HEK293 (cell line): ENCODE results near the gene C7orf57.

Source experiments
- ATF2 ChIP-seq: fragments of 450-650 bp; formaldehyde crosslinking; IDR thresholded peaks from 2 replicates; pipeline ENCODE4 v1.5.1; 2016; ENCODE audit warnings: missing biosample characterization, missing genetic modification characterization, low read depth
- CTCF ChIP-seq: fragments of 450-650 bp; formaldehyde crosslinking; IDR thresholded peaks from 2 replicates; pipeline ENCODE4 v1.5.1; 2016; ENCODE audit warnings: missing biosample characterization, missing genetic modification characterization
- KLF8 ChIP-seq: fragments of 450-650 bp; formaldehyde crosslinking; IDR thresholded peaks from 2 replicates; pipeline ENCODE4 v1.5.1; 2016; ENCODE audit warnings: missing biosample characterization, missing genetic modification characterization
- TRIM28 ChIP-seq: IDR thresholded peaks from 2 replicates; pipeline ENCODE4 v1.6.1; 2011; ENCODE audit warnings: low read length, control low read depth, borderline replicate concordance
- YY1 ChIP-seq: fragments of 450-650 bp; formaldehyde crosslinking; IDR thresholded peaks from 2 replicates; pipeline ENCODE4 v1.5.1; 2018; ENCODE audit warnings: missing biosample characterization, missing genetic modification characterization
- ZBTB17 ChIP-seq: fragments of 450-650 bp; formaldehyde crosslinking; IDR thresholded peaks from 2 replicates; pipeline ENCODE4 v1.5.1; 2016; ENCODE audit warnings: missing biosample characterization, missing genetic modification characterization
- ZNF138 ChIP-seq: fragments of 450-650 bp; formaldehyde crosslinking; IDR thresholded peaks from 2 replicates; pipeline ENCODE4 v1.5.1; 2016; ENCODE audit warnings: missing biosample characterization, missing genetic modification characterization, borderline replicate concordance
- ZNF175 ChIP-seq: fragments of 450-650 bp; formaldehyde crosslinking; IDR thresholded peaks from 2 replicates; pipeline ENCODE4 v1.5.1; 2016; ENCODE audit warnings: missing biosample characterization, missing genetic modification characterization
- ZNF335 ChIP-seq: fragments of 450-650 bp; formaldehyde crosslinking; conservative IDR thresholded peaks from 2 replicates; pipeline ENCODE4 v1.5.1; 2016; ENCODE audit warnings: missing biosample characterization, missing genetic modification characterization
- ZNF354C ChIP-seq: fragments of 450-650 bp; formaldehyde crosslinking; IDR thresholded peaks from 2 replicates; pipeline ENCODE4 v1.5.1; 2016; ENCODE audit warnings: missing biosample characterization, missing genetic modification characterization, low read depth, borderline replicate concordance
- ZNF398 ChIP-seq: fragments of 450-650 bp; formaldehyde crosslinking; IDR thresholded peaks from 2 replicates; pipeline ENCODE4 v1.5.1; 2017; ENCODE audit warnings: missing biosample characterization, missing genetic modification characterization
- ZNF585B ChIP-seq: fragments of 450-650 bp; formaldehyde crosslinking; IDR thresholded peaks from 2 replicates; pipeline ENCODE4 v1.5.1; 2016; ENCODE audit warnings: missing biosample characterization, missing genetic modification characterization
- ZNF596 ChIP-seq: fragments of 450-650 bp; IDR thresholded peaks from 2 replicates; pipeline ENCODE4 v1.5.0; 2018; ENCODE audit warnings: missing biosample characterization, mild to moderate bottlenecking, missing genetic modification characterization, moderate library complexity
- ZNF626 ChIP-seq: fragments of 450-650 bp; sonication (Bioruptor Pico); formaldehyde crosslinking; IDR thresholded peaks from 2 replicates; pipeline ENCODE4 v1.5.1; 2018; ENCODE audit warnings: missing biosample characterization, missing genetic modification characterization, inconsistent platforms

DNA sequence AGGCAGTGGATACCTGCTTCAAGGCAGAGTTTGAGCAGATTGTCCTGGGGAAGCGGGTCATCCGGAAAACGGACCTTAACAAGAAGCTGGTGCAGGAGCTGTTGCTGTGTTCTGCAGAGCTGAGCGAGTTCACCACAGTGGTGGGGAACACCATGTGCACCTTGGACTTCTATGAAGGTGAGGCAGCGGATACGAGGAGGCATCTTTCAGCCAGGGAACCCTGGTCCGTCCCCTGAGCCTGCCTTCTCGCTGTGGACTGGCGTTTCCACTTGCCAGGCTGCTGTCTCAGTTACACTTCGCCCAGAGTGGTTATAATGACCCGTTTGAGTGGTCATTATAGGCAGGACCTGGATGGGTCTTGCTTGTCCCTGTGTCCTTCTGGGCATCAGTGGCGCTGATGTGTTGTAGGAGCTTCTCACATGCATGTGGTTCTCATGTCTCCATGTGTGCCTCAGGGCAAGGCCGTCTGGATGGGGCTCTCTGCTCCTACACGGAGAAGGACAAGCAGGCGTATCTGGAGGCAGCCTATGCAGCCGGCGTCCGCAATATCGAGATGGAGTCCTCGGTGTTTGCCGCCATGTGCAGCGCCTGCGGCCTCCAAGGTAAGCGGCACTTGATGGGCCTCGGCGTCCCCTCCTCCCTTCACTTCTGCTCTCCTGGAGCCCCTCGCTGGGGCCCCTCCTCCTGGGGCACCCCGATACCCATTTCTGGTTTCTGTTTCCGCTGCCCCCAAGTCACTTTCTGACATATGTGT is 71.7 kb downstream of the C7orf57 start:
- TF ChIP-seq CTCF (tag by site-specific recombination) (no peak), ZNF138 (no peak), ZNF335 (tag by site-specific recombination) (no peak), ZNF585B (tag by site-specific recombination) (no peak), TRIM28 (no peak), ZNF596 (tag by site-specific recombination) (no peak), ZNF354C (tag by site-specific recombination) (no peak), ZNF398 (tag by site-specific recombination) (no peak), ZNF626 (tag by site-specific recombination) (no peak), YY1 (no peak), ZNF175 (no peak), KLF8 (tag by site-specific recombination) (no peak), ATF2 (no peak), ZBTB17 (tag by site-specific recombination) (no peak)
